IPS-NIHi7 (cell line): Measurements from ENCODE around the gene OXSR1.
"Not testable (repeated sequence)": the region's sequence is repeated elsewhere in the genome, so short reads cannot be mapped to it uniquely, and the experiment has no call there.

Source experiments
- DNase-seq: peaks from one replicate; pipeline ENCODE4 v3.0.0; 2012; ENCODE audit warnings: mixed read lengths; ENCODE audit errors: extremely low spot score

The OXSR1 gene

DNA sequence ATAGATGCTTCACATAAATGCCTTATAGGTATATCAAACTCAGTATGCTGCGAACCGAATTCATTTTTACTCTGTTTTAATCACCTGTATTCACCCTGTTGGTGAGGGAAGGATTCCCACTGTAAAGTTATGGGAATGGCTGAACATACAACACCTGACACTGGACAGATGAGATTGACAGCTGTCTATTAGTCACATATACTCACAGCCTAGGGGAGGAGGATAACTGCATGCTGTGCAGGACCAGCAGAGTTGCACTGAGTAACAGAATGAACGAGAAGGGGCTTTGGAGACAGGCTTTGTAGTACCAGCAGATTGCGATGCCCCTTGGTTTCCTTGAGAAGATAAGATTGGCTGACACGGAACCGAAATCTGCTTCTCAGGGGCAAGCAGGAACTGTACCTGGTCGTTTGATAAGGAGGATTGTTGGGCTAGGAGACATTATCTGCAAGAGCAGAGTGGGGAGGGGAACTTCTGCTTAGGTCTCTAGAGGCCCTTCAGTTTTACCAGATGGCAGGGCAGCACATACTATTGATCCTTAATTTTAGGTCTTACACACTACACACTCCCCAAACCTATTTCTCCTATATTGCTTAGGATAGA lies 56.8 kb downstream of the OXSR1 start:
- no peak for DNase-seq

- no peak for DNase-seq
Observed at GRCh38 chr3:38224357-38224756, 59.0 kb downstream of the OXSR1 start.

DNA sequence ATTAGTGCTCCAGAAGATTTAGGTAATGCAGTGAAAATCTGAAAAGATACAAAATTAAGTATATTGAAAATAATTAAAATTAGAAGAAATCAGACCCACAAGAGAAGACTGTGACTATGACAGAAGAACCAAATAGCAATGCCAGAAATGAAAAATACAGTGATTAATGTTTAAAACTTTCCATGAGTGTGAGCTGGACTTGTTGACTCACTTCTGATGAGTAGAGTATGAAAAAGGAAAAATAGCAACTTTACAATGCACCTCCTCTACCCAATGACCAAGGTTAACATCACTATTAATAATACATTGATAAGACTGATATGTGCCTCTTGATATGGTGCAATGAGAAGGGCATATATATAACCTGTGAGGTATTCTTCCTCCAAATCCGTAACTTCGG lies 60.9 kb downstream of the OXSR1 start:
- DNase-seq: no peak

GRCh38 chr3:38227989-38228388 lies 62.7 kb downstream of the OXSR1 start:
- no peak for DNase-seq

GRCh38 chr3:38229036-38229435 lies 63.7 kb downstream of the OXSR1 start:
- no peak for DNase-seq

GRCh38 chr3:38232701-38233100 lies 67.4 kb downstream of the OXSR1 start:
- no peak for DNase-seq

- no peak for DNase-seq
Observed at GRCh38 chr3:38235466-38235865, 70.1 kb downstream of the OXSR1 start.

GRCh38 chr3:38238416-38239008 lies 73.2 kb downstream of the OXSR1 start:
- DNase-seq: no peak

DNA sequence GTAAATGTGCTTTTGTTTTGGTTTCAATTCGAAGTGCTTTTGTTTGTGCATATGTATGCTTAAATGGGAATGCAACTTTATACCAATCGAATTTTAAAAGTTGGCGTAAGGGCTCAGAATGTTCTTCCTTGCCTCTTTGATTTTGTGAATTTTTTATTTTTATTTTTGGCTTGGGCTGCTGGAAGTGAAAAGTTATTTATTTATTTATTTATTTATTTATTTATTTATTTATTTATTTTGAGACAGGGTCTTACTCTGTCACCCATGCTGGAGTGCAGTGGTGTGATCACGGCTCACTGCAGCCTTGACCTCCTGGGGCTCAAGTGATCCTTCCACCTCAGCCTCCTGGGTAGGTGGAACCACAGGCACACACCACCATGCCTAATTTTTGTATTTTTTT lies 77.5 kb downstream of the OXSR1 start:
- not testable (repeated sequence) for DNase-seq

DNA sequence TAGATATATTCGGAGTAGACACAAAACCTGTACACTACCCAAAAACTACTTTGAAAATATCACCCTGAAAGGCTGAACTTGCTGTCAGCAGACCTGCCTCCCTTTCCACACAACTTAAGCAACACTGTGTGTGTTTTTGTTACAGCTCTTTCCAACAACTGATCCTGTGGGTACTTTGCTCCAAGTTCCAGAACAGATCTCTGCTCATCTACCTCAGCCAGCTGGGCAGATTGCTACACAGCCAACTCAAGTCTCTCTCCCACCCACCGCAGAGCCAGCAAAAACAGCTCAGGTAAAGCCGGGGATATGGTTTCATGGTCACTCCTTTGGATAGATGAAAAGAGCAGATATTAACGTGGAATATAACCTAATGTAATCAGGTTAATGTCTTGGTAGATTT lies 80.6 kb downstream of the OXSR1 start:
- DNase-seq: no peak

DNA sequence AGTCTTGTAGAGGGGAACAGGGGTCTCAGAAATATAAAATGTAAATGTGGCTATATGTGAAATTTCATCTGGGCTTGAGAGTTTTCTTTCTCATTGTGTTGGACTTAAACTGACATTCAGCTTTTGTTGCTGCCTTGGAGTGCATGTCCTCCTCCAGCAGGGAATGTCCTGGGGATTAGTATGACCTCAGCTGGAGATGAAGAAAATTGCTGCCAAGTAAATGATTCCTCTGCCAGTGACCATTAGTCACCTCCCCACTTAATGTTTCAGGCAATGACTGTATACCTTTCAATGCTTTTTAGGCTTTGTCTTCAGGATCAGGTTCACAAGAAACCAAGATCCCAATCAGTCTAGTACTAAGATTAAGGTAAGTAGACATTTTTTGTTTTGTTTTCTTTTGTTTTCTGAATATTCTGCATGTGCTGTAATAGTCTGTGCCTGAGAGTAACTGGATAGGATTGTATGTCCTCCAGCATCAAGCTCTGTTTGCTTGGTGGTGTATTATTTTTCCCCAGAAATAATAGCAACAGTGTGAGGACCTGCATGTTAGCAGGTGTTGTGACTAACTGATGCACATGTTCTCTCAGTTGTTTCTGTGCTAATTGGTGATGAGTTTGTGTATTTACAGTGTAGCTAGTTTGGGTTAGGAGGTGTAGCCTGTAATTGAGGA lies 82.2 kb downstream of the OXSR1 start:
- DNase-seq: no peak

- no peak for DNase-seq
Observed at GRCh38 chr3:38250198-38250597, 84.9 kb downstream of the OXSR1 start.

DNA sequence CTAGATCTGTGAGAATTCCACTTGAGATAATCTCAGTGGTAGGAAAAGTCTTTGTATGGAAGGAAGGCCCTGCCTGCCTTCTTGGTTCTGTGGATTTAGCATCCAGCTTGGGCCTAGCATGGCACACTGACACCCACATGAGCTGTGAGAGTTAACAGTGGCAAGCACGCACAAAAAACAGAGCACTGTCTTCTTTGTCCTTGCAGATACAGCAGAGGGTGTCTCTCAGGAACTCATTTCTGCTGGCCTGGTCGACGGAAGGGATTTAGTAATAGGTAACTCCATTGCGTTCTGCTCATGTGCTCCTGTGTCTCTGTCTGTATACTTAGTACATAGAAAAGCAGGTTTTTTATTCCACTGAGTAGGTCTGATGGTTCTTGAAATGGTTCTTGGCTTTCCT lies 85.9 kb downstream of the OXSR1 start:
- DNase-seq: no peak

DNA sequence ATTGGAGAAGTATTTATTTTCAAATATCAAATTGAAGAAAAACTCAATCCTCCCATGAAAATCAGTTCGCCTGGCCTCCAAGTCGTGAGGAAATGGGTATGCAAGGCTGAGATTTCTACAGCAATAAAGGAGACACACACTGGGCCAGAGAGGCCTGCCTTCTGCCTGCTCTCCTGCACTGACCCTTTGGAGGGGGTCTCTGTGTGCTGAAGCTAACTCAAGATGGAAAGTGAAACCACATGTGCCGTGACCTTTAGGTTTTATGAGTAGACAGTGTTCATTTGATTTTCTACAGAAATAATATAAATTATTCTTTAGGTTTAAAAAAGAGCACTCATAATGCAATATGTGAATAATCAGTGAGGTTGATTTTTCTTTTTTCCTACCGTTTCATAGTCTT lies 88.4 kb downstream of the OXSR1 start:
- DNase-seq: no peak

- DNase-seq: no peak
Observed at GRCh38 chr3:38254872-38255271, 89.5 kb downstream of the OXSR1 start.

- DNase-seq: no peak
Observed at GRCh38 chr3:38255627-38256026, 90.3 kb downstream of the OXSR1 start.

- DNase-seq: no peak
Observed at GRCh38 chr3:38257583-38257982, 92.2 kb downstream of the OXSR1 start.

- no peak for DNase-seq
Observed at GRCh38 chr3:38260474-38260873, 95.1 kb downstream of the OXSR1 start.

GRCh38 chr3:38264353-38264771 lies 99.0 kb downstream of the OXSR1 start:
- no peak for DNase-seq

GRCh38 chr3:38264779-38265178 lies 99.4 kb downstream of the OXSR1 start:
- no peak for DNase-seq

DNA sequence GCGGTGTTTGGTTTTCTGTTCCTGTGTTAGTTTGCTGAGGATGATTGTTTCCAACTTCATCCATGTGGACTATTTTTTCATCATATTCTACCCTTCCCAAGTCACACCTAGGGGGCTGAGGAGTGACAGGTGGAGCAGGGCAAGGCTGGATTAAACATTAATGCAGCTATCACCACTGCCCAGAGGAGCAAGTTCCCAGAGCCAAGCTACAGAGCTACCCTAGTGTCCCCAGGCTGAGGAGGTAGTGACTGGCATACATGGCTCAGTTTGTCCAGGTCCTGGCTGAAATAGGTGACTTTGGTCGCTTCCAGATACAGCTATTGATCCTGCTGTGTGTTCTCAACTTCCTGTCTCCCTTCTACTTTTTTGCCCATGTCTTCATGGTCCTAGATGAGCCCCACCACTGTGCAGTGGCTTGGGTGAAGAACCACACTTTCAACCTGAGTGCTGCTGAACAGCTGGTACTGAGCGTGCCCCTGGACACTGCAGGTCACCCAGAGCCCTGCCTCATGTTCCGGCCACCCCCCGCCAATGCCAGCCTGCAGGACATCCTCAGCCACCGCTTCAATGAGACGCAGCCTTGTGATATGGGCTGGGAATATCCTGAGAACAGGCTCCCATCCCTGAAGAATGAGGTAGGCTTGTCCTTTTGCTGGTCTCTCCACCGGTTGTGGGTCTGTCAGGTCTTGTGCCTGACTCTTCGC lies 100.4 kb downstream of the OXSR1 start, which contains the start of gene SLC22A13:
SLC22A13 (plus strand) TSS at position 209 of the 704 bp plus-strand sequence; CDS start at position 258, 49 bp downstream.
- DNase-seq: no peak

DNA sequence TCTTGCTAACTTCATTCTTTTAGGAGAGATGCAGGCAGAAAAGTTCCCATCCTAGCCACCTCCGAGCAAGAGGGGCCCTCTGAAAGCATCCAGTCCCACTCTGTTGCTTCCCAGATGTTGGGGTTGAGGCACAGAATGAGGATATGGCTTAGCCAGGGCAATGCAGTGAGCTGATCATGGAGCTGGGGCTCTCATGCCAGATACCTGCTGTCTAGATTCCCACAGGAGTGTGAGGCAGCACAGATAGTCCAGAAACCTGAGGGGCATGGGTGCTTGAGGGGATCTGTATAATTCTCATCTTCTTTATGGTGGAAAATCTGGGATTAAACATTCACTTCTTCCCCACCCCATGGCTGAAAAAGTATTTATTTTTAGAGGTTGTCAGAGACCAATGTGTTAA lies 101.5 kb downstream of the OXSR1 start:
- DNase-seq: no peak

- DNase-seq: peak; percentile 38
Observed at GRCh38 chr3:38267662-38268061, 102.3 kb downstream of the OXSR1 start.
